SK-N-SH (cell line): ENCODE measurements around the gene PDK4.

Experiments
- ELF1 ChIP-seq: IDR thresholded peaks from 2 replicates; pipeline ENCODE4 v1.4.0; 2012
- JUND ChIP-seq: IDR thresholded peaks from 2 replicates; pipeline ENCODE4 v1.4.0; 2012
- TCF12 ChIP-seq: IDR thresholded peaks from 2 replicates; pipeline ENCODE4 v1.4.0; 2012
- YY1 ChIP-seq: IDR thresholded peaks from 2 replicates; pipeline ENCODE4 v1.4.0; 2012; ENCODE audit warnings: low read depth, mild to moderate bottlenecking
- TF ChIP-seq, protein P1 (sequence below): fragments of 200-600 bp; sonication (generic); IDR thresholded peaks from 2 replicates; pipeline ENCODE4 v1.6.1; 2017; ENCODE audit warnings: antibody characterized with exemption, mild to moderate bottlenecking, moderate library complexity
- TF ChIP-seq, protein P2 (sequence below): IDR thresholded peaks from 2 replicates; pipeline ENCODE4; 2012
- TF ChIP-seq, protein P3 (sequence below): fragments of 150-350 bp; IDR thresholded peaks from 2 replicates; pipeline ENCODE4 v1.6.1; 2017; ENCODE audit warnings: antibody characterized with exemption, low read length, low read depth, borderline replicate concordance
- TF ChIP-seq, protein P4 (sequence below): IDR thresholded peaks from 2 replicates; pipeline ENCODE4 v1.4.0; 2012; ENCODE audit warnings: low read depth, borderline replicate concordance
- TF ChIP-seq, protein P5 (sequence below): IDR thresholded peaks from 2 replicates; pipeline ENCODE4 v1.4.0; 2012; ENCODE audit warnings: low read depth, borderline replicate concordance

DNA sequence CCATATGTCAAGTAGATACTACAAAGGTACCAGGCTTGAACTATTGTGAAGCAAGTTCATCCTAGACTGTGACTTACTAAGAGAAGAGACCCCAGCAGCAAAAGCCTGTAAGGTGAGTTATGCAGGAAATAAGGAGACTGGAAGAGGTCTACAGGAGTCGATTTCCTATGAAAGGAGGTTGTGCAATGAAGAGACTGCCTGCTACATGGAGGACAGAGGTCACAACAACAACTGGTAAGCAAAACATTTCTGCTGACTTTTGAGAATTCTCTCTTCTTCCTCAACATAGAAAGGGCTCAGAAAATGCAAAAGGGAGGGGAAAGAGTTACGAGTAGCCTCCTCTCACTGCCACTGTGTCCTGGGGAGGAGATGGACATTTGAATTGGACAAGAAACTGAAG, 42.4 kb downstream of the PDK4 start:
- TF ChIP-seq JUND (no peak), TCF12 (no peak), YY1 (no peak), ELF1 (no peak)
- TF ChIP-seq, protein P1, sequence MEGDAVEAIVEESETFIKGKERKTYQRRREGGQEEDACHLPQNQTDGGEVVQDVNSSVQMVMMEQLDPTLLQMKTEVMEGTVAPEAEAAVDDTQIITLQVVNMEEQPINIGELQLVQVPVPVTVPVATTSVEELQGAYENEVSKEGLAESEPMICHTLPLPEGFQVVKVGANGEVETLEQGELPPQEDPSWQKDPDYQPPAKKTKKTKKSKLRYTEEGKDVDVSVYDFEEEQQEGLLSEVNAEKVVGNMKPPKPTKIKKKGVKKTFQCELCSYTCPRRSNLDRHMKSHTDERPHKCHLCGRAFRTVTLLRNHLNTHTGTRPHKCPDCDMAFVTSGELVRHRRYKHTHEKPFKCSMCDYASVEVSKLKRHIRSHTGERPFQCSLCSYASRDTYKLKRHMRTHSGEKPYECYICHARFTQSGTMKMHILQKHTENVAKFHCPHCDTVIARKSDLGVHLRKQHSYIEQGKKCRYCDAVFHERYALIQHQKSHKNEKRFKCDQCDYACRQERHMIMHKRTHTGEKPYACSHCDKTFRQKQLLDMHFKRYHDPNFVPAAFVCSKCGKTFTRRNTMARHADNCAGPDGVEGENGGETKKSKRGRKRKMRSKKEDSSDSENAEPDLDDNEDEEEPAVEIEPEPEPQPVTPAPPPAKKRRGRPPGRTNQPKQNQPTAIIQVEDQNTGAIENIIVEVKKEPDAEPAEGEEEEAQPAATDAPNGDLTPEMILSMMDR = no peak
- TF ChIP-seq, protein P2, sequence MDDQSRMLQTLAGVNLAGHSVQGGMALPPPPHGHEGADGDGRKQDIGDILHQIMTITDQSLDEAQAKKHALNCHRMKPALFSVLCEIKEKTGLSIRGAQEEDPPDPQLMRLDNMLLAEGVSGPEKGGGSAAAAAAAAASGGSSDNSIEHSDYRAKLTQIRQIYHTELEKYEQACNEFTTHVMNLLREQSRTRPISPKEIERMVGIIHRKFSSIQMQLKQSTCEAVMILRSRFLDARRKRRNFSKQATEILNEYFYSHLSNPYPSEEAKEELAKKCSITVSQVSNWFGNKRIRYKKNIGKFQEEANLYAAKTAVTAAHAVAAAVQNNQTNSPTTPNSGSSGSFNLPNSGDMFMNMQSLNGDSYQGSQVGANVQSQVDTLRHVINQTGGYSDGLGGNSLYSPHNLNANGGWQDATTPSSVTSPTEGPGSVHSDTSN = no peak
- TF ChIP-seq, protein P3, sequence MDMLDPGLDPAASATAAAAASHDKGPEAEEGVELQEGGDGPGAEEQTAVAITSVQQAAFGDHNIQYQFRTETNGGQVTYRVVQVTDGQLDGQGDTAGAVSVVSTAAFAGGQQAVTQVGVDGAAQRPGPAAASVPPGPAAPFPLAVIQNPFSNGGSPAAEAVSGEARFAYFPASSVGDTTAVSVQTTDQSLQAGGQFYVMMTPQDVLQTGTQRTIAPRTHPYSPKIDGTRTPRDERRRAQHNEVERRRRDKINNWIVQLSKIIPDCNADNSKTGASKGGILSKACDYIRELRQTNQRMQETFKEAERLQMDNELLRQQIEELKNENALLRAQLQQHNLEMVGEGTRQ = no peak
- TF ChIP-seq, protein P4, sequence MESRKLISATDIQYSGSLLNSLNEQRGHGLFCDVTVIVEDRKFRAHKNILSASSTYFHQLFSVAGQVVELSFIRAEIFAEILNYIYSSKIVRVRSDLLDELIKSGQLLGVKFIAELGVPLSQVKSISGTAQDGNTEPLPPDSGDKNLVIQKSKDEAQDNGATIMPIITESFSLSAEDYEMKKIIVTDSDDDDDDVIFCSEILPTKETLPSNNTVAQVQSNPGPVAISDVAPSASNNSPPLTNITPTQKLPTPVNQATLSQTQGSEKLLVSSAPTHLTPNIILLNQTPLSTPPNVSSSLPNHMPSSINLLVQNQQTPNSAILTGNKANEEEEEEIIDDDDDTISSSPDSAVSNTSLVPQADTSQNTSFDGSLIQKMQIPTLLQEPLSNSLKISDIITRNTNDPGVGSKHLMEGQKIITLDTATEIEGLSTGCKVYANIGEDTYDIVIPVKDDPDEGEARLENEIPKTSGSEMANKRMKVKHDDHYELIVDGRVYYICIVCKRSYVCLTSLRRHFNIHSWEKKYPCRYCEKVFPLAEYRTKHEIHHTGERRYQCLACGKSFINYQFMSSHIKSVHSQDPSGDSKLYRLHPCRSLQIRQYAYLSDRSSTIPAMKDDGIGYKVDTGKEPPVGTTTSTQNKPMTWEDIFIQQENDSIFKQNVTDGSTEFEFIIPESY = no peak
- TF ChIP-seq, protein P5, sequence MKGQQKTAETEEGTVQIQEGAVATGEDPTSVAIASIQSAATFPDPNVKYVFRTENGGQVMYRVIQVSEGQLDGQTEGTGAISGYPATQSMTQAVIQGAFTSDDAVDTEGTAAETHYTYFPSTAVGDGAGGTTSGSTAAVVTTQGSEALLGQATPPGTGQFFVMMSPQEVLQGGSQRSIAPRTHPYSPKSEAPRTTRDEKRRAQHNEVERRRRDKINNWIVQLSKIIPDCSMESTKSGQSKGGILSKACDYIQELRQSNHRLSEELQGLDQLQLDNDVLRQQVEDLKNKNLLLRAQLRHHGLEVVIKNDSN = no peak
